ENCODE data around the gene MDFIC.

GRCh38 chr7:114889646-114890285 lies 32.1 kb upstream of the MDFIC start:
- TF ChIP-seq CTCF (IDR thresholded peaks at IDR 0.05 in 8 of 11, conservative IDR thresholded peaks at IDR 0.05 in 3 of 11) (no peak), POLR2A (IDR thresholded peaks at IDR 0.05) (no peak)
